BLaER1 treated with 17β-estradiol and CSF1 and Interleukin-3, amounts not matched to agents 10 nM and 100 nM (cell line): Measurements from ENCODE around the gene CDH4.
"Not testable (repeated sequence)": the region's sequence is repeated elsewhere in the genome, so short reads cannot be mapped to it uniquely, and the experiment has no call there.

Experiments used
- H3K27ac ChIP-seq, 11 experiments: shearing (Covaris generic); formaldehyde crosslinking; 2 replicates each; pipeline ENCODE4 v1.8.1; 2022
- H3K27me3 ChIP-seq, 11 experiments: shearing (Covaris generic); formaldehyde crosslinking; 2 replicates each; pipeline ENCODE4 v1.8.1; 2022
- H3K36me3 ChIP-seq, 11 experiments: shearing (Covaris generic); formaldehyde crosslinking; 2 replicates each; pipeline ENCODE4 v1.8.1; 2022
- H3K4me1 ChIP-seq, 10 experiments: shearing (Covaris generic); formaldehyde crosslinking; 2 replicates each; pipeline ENCODE4 v1.8.1; 2022
- H3K4me2 ChIP-seq, 11 experiments: shearing (Covaris generic); formaldehyde crosslinking; 2 replicates each; pipeline ENCODE4 v1.8.1; 2022
- H3K4me3 ChIP-seq, 10 experiments: shearing (Covaris generic); formaldehyde crosslinking; 2 replicates each; pipeline ENCODE4 v1.8.1; 2022
- H3K9ac ChIP-seq, 11 experiments: shearing (Covaris generic); formaldehyde crosslinking; 2 replicates each; pipeline ENCODE4 v1.8.1; 2022
- H3K9me3 ChIP-seq, 11 experiments: shearing (Covaris generic); formaldehyde crosslinking; replicated peaks in 1 of 11; 2 replicates each; pipeline ENCODE4 v1.8.1; 2022
- H4K20me1 ChIP-seq, 11 experiments: shearing (Covaris generic); formaldehyde crosslinking; 2 replicates each; pipeline ENCODE4 v1.8.1; 2022
- Cebpa-rat ChIP-seq, 11 experiments: shearing (Covaris generic); IDR thresholded peaks; 2 replicates each; pipeline ENCODE4 v1.8.1; 2022

The CDH4 gene

GRCh38 chr20:61464307-61465303 is 212.5 kb downstream of the CDH4 start:
- TF ChIP-seq Cebpa-rat (IDR thresholded peaks at IDR 0.05) = no peak
- Histone ChIP-seq H4K20me1 (no peaks in the 10 kb centered on the region), H3K27ac (no peak overlapping the region), H3K27me3 (no peaks in the 10 kb centered on the region), H3K4me3 (no peak overlapping the region), H3K4me2 (no peak overlapping the region), H3K36me3 (0 out of 22 replicates have a peak, but pooled peaks cover 0 to 3% (median 0%) of the 10 kb centered on the region in 11 experiments), H3K4me1 (peaks cover 0 to 6% (median 0%) of the 10 kb centered on the region in 10 experiments; a peak in 3 of 20 replicates), H3K9ac (no peak overlapping the region), H3K9me3 (peaks cover 18 to 41% (median 35%) of the 10 kb centered on the region in 11 experiments)

DNA sequence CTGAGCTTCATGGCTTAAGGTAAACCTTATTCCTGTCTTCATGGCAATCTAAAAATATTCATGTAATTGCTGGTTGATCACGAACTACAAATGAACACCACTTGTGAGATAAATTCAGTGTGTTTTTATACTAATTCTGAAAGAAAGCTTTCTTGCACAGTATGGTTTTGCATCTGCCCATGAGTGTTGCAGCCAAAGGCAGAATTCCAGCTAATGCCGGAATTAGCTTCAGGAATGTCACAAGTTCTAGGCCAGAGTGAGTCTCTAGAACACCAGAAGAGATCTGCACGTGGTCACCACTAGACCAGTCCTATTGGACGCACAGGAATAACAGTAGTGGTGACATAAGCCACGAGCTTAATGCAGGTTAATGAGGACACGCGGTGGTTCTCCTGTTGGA is 223.7 kb downstream of the CDH4 start:
- Histone ChIP-seq H3K9me3 (peaks cover 0 to 12% (median 6%) of the 10 kb centered on the region in 11 experiments; a peak in 11 of 22 replicates), H3K4me1 (peaks cover 8 to 38% (median 28%) of the 10 kb centered on the region in 10 experiments; a peak in 18 of 20 replicates), H3K4me2 (peak overlapping the region in 5 of 11 experiments; percentile 71 to 85 (median 81); a peak in 6 of 22 replicates), H4K20me1 (no peaks in the 10 kb centered on the region), H3K36me3 (no peaks in the 10 kb centered on the region), H3K9ac (no peak overlapping the region), H3K27me3 (no peaks in the 10 kb centered on the region), H3K4me3 (no peak overlapping the region), H3K27ac (no peak overlapping the region)
- no peak for TF ChIP-seq Cebpa-rat (IDR thresholded peaks at IDR 0.05)

DNA sequence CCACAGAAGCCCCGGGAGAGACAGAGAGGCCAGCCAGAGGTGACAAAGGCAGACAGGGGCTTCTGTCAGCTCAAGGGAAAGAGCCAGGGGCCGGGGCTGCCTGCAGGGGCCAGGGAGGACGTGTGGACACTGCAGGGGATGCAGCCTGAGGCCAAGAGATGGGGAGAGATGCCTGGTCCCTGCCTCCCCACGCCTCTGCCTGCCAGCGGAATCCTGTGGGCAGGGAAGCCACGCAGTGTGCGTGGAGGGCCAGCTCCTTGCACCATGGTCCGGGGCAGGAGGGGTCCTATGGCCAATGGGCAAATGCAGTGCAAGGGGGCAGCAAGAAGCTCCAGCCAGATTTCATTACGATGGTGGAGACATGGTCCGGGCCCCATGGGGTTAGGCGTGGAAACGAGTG is 224.9 kb downstream of the CDH4 start:
- no peaks in the 10 kb centered on the region for H3K27me3 ChIP-seq
- TF ChIP-seq Cebpa-rat (IDR thresholded peaks at IDR 0.05) = no peak
- H3K4me1 ChIP-seq = peaks cover 8 to 41% (median 28%) of the 10 kb centered on the region in 10 experiments; a peak in 18 of 20 replicates
- H4K20me1 ChIP-seq = no peaks in the 10 kb centered on the region
- no peak overlapping the region for H3K27ac ChIP-seq
- peak overlapping the region in 9 of 11 experiments; percentile 57 to 85 (median 79); a peak in 15 of 22 replicates for H3K4me2 ChIP-seq
- H3K36me3 ChIP-seq = no peaks in the 10 kb centered on the region
- peaks cover 0 to 12% (median 6%) of the 10 kb centered on the region in 11 experiments; a peak in 11 of 22 replicates for H3K9me3 ChIP-seq
- H3K9ac ChIP-seq = no peak overlapping the region
- H3K4me3 ChIP-seq = no peak overlapping the region

DNA sequence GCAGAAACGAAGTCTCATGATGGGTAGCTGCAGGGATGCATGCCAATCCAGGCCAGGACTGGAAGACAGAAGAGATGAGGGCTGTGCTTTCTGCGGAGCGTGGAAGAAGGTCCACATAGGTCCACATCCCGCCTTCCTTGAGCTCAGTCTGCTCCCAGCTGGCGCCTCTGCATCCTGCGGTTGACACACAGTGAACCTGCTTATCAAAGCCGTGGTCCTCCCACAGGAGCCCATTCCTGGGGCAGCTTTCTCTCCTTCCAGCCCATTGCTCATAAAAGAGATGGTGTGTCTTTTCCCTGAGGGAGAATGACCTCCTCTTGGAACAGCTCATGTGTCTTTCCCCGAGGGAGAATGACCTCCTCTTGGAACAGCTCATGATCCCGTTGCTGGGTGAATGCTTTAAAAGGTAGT is 225.4 kb downstream of the CDH4 start:
- Histone ChIP-seq H3K9ac (no peak overlapping the region; a peak in 1 of 22 replicates), H3K36me3 (no peaks in the 10 kb centered on the region), H3K4me1 (peaks cover 8 to 41% (median 28%) of the 10 kb centered on the region in 10 experiments; a peak in 18 of 20 replicates), H3K4me2 (peak overlapping the region in 9 of 11 experiments; percentile 57 to 85 (median 79); a peak in 18 of 22 replicates), H3K27me3 (no peaks in the 10 kb centered on the region), H3K27ac (no peak overlapping the region), H4K20me1 (no peaks in the 10 kb centered on the region; a peak in 1 of 22 replicates), H3K9me3 (peaks cover 0 to 12% (median 6%) of the 10 kb centered on the region in 11 experiments; a peak in 11 of 22 replicates), H3K4me3 (no peak overlapping the region)
- no peak for TF ChIP-seq Cebpa-rat (IDR thresholded peaks at IDR 0.05)

GRCh38 chr20:61478094-61478493 is 226.0 kb downstream of the CDH4 start:
- H3K4me1 ChIP-seq = peaks cover 8 to 41% (median 28%) of the 10 kb centered on the region in 10 experiments; a peak in 18 of 20 replicates
- TF ChIP-seq Cebpa-rat (IDR thresholded peaks at IDR 0.05) = no peak

GRCh38 chr20:61478611-61479305 is 226.7 kb downstream of the CDH4 start:
- Histone ChIP-seq H3K27ac (no peak overlapping the region), H3K36me3 (no peaks in the 10 kb centered on the region), H3K4me1 (peaks cover 8 to 41% (median 28%) of the 10 kb centered on the region in 10 experiments; a peak in 18 of 20 replicates), H3K27me3 (no peaks in the 10 kb centered on the region), H3K9me3 (peaks cover 0 to 12% (median 6%) of the 10 kb centered on the region in 11 experiments; a peak in 11 of 22 replicates), H3K9ac (no peak overlapping the region), H4K20me1 (no peaks in the 10 kb centered on the region; a peak in 1 of 22 replicates), H3K4me3 (no peak overlapping the region), H3K4me2 (peak overlapping the region; percentile 45 to 85 (median 74); a peak in 21 of 22 replicates)
- no peak for TF ChIP-seq Cebpa-rat (IDR thresholded peaks at IDR 0.05)

More at GRCh38 chr20:61478094-61478493, 226.0 kb downstream of the CDH4 start:
- Histone ChIP-seq H3K27me3 (no peaks in the 10 kb centered on the region), H3K4me2 (peak overlapping the region; percentile 45 to 85 (median 74)), H3K9ac (no peak overlapping the region; a peak in 1 of 22 replicates), H3K27ac (no peak overlapping the region), H3K4me3 (peak overlapping the region in 1 of 10 experiments; percentile 11; a peak in 1 of 20 replicates), H3K9me3 (peaks cover 0 to 12% (median 6%) of the 10 kb centered on the region in 11 experiments; a peak in 11 of 22 replicates), H3K36me3 (no peaks in the 10 kb centered on the region), H4K20me1 (no peaks in the 10 kb centered on the region; a peak in 1 of 22 replicates)

- not testable (repeated sequence) for H3K4me2 ChIP-seq, H3K27ac ChIP-seq, H3K27me3 ChIP-seq, H3K9ac ChIP-seq, H3K4me3 ChIP-seq, H4K20me1 ChIP-seq, H3K36me3 ChIP-seq
- Histone ChIP-seq H3K9me3 (peaks cover 0 to 12% (median 6%) of the 10 kb centered on the region in 11 experiments; a peak in 11 of 22 replicates), H3K4me1 (peaks cover 8 to 41% (median 28%) of the 10 kb centered on the region in 10 experiments; a peak in 18 of 20 replicates)
Observed at GRCh38 chr20:61479433-61479832, 227.4 kb downstream of the CDH4 start.

- H3K9me3 ChIP-seq = peaks cover 0 to 12% (median 6%) of the 10 kb centered on the region in 11 experiments; a peak in 11 of 22 replicates
- H3K36me3 ChIP-seq = no peaks in the 10 kb centered on the region
- H3K27me3 ChIP-seq = no peaks in the 10 kb centered on the region
- H4K20me1 ChIP-seq = no peaks in the 10 kb centered on the region; a peak in 1 of 22 replicates
- no peak overlapping the region for H3K4me3 ChIP-seq
- no peak overlapping the region for H3K4me2 ChIP-seq
- H3K9ac ChIP-seq = no peak overlapping the region
- peaks cover 8 to 41% (median 28%) of the 10 kb centered on the region in 10 experiments; a peak in 18 of 20 replicates for H3K4me1 ChIP-seq
- H3K27ac ChIP-seq = no peak overlapping the region
- TF ChIP-seq Cebpa-rat (IDR thresholded peaks at IDR 0.05) = no peak
Observed at GRCh38 chr20:61480158-61480825, 228.2 kb downstream of the CDH4 start.
